Body of pancreas (tissue), 4 donors: Measurements from ENCODE around the gene ACIN1. TPM values are rescaled to one million over a fixed set of nuclear protein-coding genes. Genes with fewer than 3 reads are reported as not detected.

Experiments
- ATAC-seq: fragments of 150-250 bp; one replicate; pipeline ENCODE4 v1.9.1; 2016
- DNase-seq, 4 donors: peaks; one replicate each; pipeline ENCODE4 v3.0.0-alpha.2; 2019
- H3K27ac ChIP-seq, 4 donors: fragments of 200-600 bp; sonication (generic); 1 replicate in 3 of 4; 2 replicates in 1 of 4; pipeline versions ENCODE4 v1.5.1 to v1.6.1; 2016 to 2019; ENCODE audit warnings: mild to moderate bottlenecking in 1 of 4, mixed read lengths in 1 of 4, moderate library complexity in 1 of 4
- H3K27me3 ChIP-seq, 2 donors: fragments of 200-600 bp; sonication (generic); one replicate each; pipeline ENCODE4 v1.6.0; 2016; ENCODE audit warnings: mild to moderate bottlenecking in 1 of 2
- H3K36me3 ChIP-seq, 2 donors: fragments of 200-600 bp; sonication (generic); replicated peaks in 1 of 2; 2 replicates each; pipeline ENCODE4 v1.5.1; 2016; ENCODE audit warnings: low read depth in 2 of 2; ENCODE audit not compliant: insufficient read depth in 1 of 2
- H3K4me1 ChIP-seq: fragments of 200-600 bp; sonication (generic); one replicate; pipeline ENCODE4 v1.6.0; 2016
- H3K4me3 ChIP-seq, 2 donors: fragments of 200-600 bp; sonication (generic); 1 replicate in 1 of 2; 2 replicates in 1 of 2; pipeline ENCODE4 v1.5.1; 2016 to 2019
- H3K9me3 ChIP-seq, 3 donors: fragments of 200-600 bp; sonication (generic); 1 replicate in 2 of 3; 2 replicates in 1 of 3; pipeline ENCODE4 v1.5.1; 2016
- CTCF ChIP-seq, 7 experiments: fragments of 450-650 bp in 4 of 7; fragments of 200-600 bp in 3 of 7; sonication (generic) in 3 of 7; IDR thresholded peaks; one replicate each; pipeline ENCODE4 v1.5.1; 2016 to 2019; ENCODE audit warnings: antibody characterized with exemption in 7 of 7
- POLR2A ChIP-seq, 3 donors: fragments of 450-650 bp; IDR thresholded peaks; one replicate each; pipeline ENCODE4 v1.6.1; 2016; ENCODE audit warnings: antibody characterized with exemption in 3 of 3, mild to moderate bottlenecking in 2 of 3
- WGBS, 2 donors: methylation state at CpG; one replicate each; pipeline ENCODE4 v1.1.5; 2017; 5-methylcytosine and 5-hydroxymethylcytosine counted together
- intact Hi-C: fragments of 100-400 bp; cut with DNase I; formaldehyde crosslinking; loops from one replicate; pipeline ENCODE4 v1.15.1; 2023
- total RNA-seq, 2 donors: library from RNA; depleted of rRNA; stranded (reverse); fragments of >200 nt; gene quantifications; one replicate each; pipeline ENCODE4 v1.1.0, GENCODE V29; 2016

ACIN1 gene
- total RNA-seq, 2 donors from 2014 or later: 91.6 to 110 TPM

- no peak for ATAC-seq
- TF ChIP-seq POLR2A (IDR thresholded peaks at IDR 0.05): no peak
- no peak for TF ChIP-seq CTCF (IDR thresholded peaks at IDR 0.05)
- no peak for DNase-seq
- no peaks in the 10 kb centered on the region for H3K27me3 ChIP-seq
- H3K27ac ChIP-seq: no peak overlapping the region
- no peaks in the 10 kb centered on the region for H3K36me3 ChIP-seq
- H3K9me3 ChIP-seq: no peaks in the 10 kb centered on the region
- H3K4me3 ChIP-seq: no peak overlapping the region
- WGBS, 2 donors: 52 to 55% methylated on average over 3 of the region's 3 CpGs
- intact Hi-C loops: no loop called here
- H3K4me1 ChIP-seq: peaks cover 9% of the 10 kb centered on the region
Observed at GRCh38 chr14:23125011-23125410, 30.1 kb upstream of the ACIN1 start.

GRCh38 chr14:23124337-23124954 is 29.5 kb upstream of the ACIN1 start:
- Histone ChIP-seq H3K27ac (no peak overlapping the region), H3K36me3 (no peaks in the 10 kb centered on the region), H3K4me1 (peaks cover 9% of the 10 kb centered on the region), H3K9me3 (no peaks in the 10 kb centered on the region), H3K27me3 (no peaks in the 10 kb centered on the region), H3K4me3 (no peak overlapping the region)
- ATAC-seq: no peak
- intact Hi-C loops: no loop called here
- TF ChIP-seq POLR2A (IDR thresholded peaks at IDR 0.05): no peak
- TF ChIP-seq CTCF (IDR thresholded peaks at IDR 0.05): no peak
- 85 to 89% methylated on average over 11 to 13 of the region's 13 CpGs for WGBS, 2 donors
- DNase-seq: no peak

- Histone ChIP-seq H3K36me3 (no peaks in the 10 kb centered on the region), H3K4me3 (no peak overlapping the region), H3K27me3 (no peaks in the 10 kb centered on the region), H3K9me3 (no peaks in the 10 kb centered on the region), H3K27ac (peak overlapping the region; percentile 11 to 26 (median 20)), H3K4me1 (peaks cover 9% of the 10 kb centered on the region)
- ATAC-seq: peak; percentile 55
- WGBS, 2 donors: 23 to 25% methylated on average over 5 to 8 of the region's 8 CpGs
- no peak for TF ChIP-seq POLR2A (IDR thresholded peaks at IDR 0.05)
- no peak for TF ChIP-seq CTCF (IDR thresholded peaks at IDR 0.05)
- intact Hi-C loops: no loop called here
- peak; percentile 82 to 92 (median 86) for DNase-seq
Observed at GRCh38 chr14:23123419-23123818, 28.5 kb upstream of the ACIN1 start.

GRCh38 chr14:23122086-23122485 is 27.1 kb upstream of the ACIN1 start:
- H3K9me3 ChIP-seq: no peaks in the 10 kb centered on the region
- no peaks in the 10 kb centered on the region for H3K36me3 ChIP-seq
- H3K4me3 ChIP-seq: no peak overlapping the region
- no peaks in the 10 kb centered on the region for H3K27me3 ChIP-seq
- WGBS, 2 donors: 82 to 92% methylated on average over 5 to 6 of the region's 6 CpGs
- DNase-seq (no peak), ATAC-seq (no peak)
- intact Hi-C loops: no loop called here
- no peak overlapping the region for H3K27ac ChIP-seq
- TF ChIP-seq POLR2A (IDR thresholded peaks at IDR 0.05): no peak
- no peak for TF ChIP-seq CTCF (IDR thresholded peaks at IDR 0.05)
- peaks cover 9% of the 10 kb centered on the region for H3K4me1 ChIP-seq

GRCh38 chr14:23121361-23121771 is 26.4 kb upstream of the ACIN1 start:
- Histone ChIP-seq H3K4me1 (peaks cover 9% of the 10 kb centered on the region), H3K27ac (peak overlapping the region in 1 of 4 donors; percentile 20), H3K27me3 (no peaks in the 10 kb centered on the region), H3K9me3 (no peaks in the 10 kb centered on the region), H3K4me3 (no peak overlapping the region), H3K36me3 (no peaks in the 10 kb centered on the region)
- ATAC-seq (peak; percentile 14), DNase-seq (peak; percentile 25 to 68 (median 56))
- 11 to 25% methylated on average over 6 of the region's 6 CpGs for WGBS, 2 donors
- TF ChIP-seq CTCF (IDR thresholded peaks at IDR 0.05): no peak
- TF ChIP-seq POLR2A (IDR thresholded peaks at IDR 0.05): peak in 1 of 3 donors; percentile 25
- intact Hi-C loops: no loop called here
